OCI-LY1 (cell line): ENCODE results near the gene MANF.
A peak's percentile ranks its signal among the peaks of the same experiment; 100 is the strongest.

Experiments used
- H2AFZ ChIP-seq: fragments of 200-600 bp; sonication (generic), shearing (Covaris generic); 2 replicates; pipeline ENCODE4 v1.6.0; 2014; ENCODE audit warnings: antibody characterized with exemption, mild to moderate bottlenecking, low read length
- H3F3A ChIP-seq: fragments of 200-600 bp; sonication (generic), shearing (Covaris generic); 2 replicates; pipeline ENCODE4 v1.6.0; 2014; ENCODE audit warnings: mild to moderate bottlenecking, antibody characterized with exemption, low read length, moderate library complexity; ENCODE audit not compliant: insufficient read depth
- H3K27ac ChIP-seq: fragments of 200-600 bp; sonication (generic); 2 replicates; pipeline ENCODE4 v1.5.1; 2014; ENCODE audit warnings: low read length, mixed run types, mild to moderate bottlenecking, low read depth; ENCODE audit not compliant: poor library complexity, severe bottlenecking
- H3K27me3 ChIP-seq: fragments of 200-600 bp; sonication (generic); 2 replicates; pipeline ENCODE4 v1.6.0; 2014; ENCODE audit warnings: antibody characterized with exemption, mild to moderate bottlenecking, low read length, moderate library complexity; ENCODE audit not compliant: insufficient read depth
- H3K36me3 ChIP-seq: fragments of 200-600 bp; sonication (generic); 2 replicates; pipeline ENCODE4 v1.6.1; 2014; ENCODE audit warnings: mild to moderate bottlenecking, antibody characterized with exemption, low read length, moderate library complexity, mixed read lengths; ENCODE audit not compliant: insufficient read depth
- H3K4me1 ChIP-seq: fragments of 200-600 bp; sonication (generic); 2 replicates; pipeline ENCODE4 v1.5.1; 2014; ENCODE audit warnings: mild to moderate bottlenecking, low read length, moderate library complexity; ENCODE audit not compliant: insufficient read depth, severe bottlenecking
- H3K4me2 ChIP-seq: fragments of 200-600 bp; sonication (generic), shearing (Covaris generic); 2 replicates; pipeline ENCODE4 v1.6.1; 2014; ENCODE audit warnings: low read length
- H3K4me3 ChIP-seq: fragments of 200-600 bp; sonication (generic); 2 replicates; pipeline ENCODE4 v1.5.1; 2014; ENCODE audit warnings: low read length, low read depth, mild to moderate bottlenecking, mixed read lengths; ENCODE audit not compliant: poor library complexity, severe bottlenecking
- H3K79me2 ChIP-seq: fragments of 200-600 bp; shearing (Covaris generic); 2 replicates; pipeline ENCODE4 v1.6.1; 2016; ENCODE audit warnings: mixed run types, low read length, mixed read lengths; ENCODE audit not compliant: insufficient read depth
- H3K9ac ChIP-seq: fragments of 200-600 bp; sonication (generic), shearing (Covaris generic); 2 replicates; pipeline ENCODE4 v1.6.1; 2014; ENCODE audit warnings: mild to moderate bottlenecking, low read length, mixed read lengths
- H3K9me2 ChIP-seq: fragments of 200-600 bp; sonication (generic), shearing (Covaris generic); 2 replicates; pipeline ENCODE4 v1.6.1; 2014; ENCODE audit warnings: low read depth, mild to moderate bottlenecking, low read length, mixed read lengths
- H3K9me3 ChIP-seq: fragments of 200-600 bp; shearing (Covaris generic); 2 replicates; pipeline ENCODE4 v1.6.1; 2014; ENCODE audit warnings: low read length, mixed read lengths
- H4K20me1 ChIP-seq: fragments of 200-600 bp; sonication (generic), shearing (Covaris generic); 2 replicates; pipeline ENCODE4 v1.6.0; 2016; ENCODE audit warnings: mild to moderate bottlenecking, low read length; ENCODE audit not compliant: insufficient read depth
- EZH2 ChIP-seq: fragments of 200-600 bp; sonication (generic), shearing (Covaris generic); IDR thresholded peaks from 2 replicates; pipeline ENCODE4 v1.8.0; 2017; ENCODE audit warnings: borderline replicate concordance, mixed run types, mild to moderate bottlenecking, antibody characterized with exemption, low read length, moderate library complexity, mixed read lengths
- TF ChIP-seq, protein P1 (sequence below): fragments of 200-600 bp; sonication (generic), shearing (Covaris generic); IDR thresholded peaks from 2 replicates; pipeline ENCODE4 v1.5.1; 2017; ENCODE audit warnings: mild to moderate bottlenecking, antibody characterized with exemption, low read length, moderate library complexity, mixed read lengths

Gene MANF

GRCh38 chr3:51384726-51385473 lies at the start of gene MANF:
Gene MANF, plus strand, starts transcription at chr3:51385291. Its CDS starts 52 bp downstream, at chr3:51385343.
- Histone ChIP-seq H3K9me3 (no peaks in the 10 kb centered on the region), H3K79me2 (peaks cover 15% of the 10 kb centered on the region), H3K9me2 (no peaks in the 10 kb centered on the region), H3K9ac (peak within 1 kb of the TSS; percentile 91), H4K20me1 (no peaks in the 10 kb centered on the region), H3K4me2 (peak within 1 kb of the TSS; percentile 92), H3K36me3 (peaks cover 37% of the 10 kb centered on the region; the same call in 1 of the 2 replicates), H3K27me3 (no peaks in the 10 kb centered on the region), H2AFZ (no peak within 1 kb of the TSS), H3K27ac (peak within 1 kb of the TSS; percentile 72), H3K4me1 (peaks cover 53% of the 10 kb centered on the region), H3K4me3 (peak within 1 kb of the TSS; percentile 87), H3F3A (peaks cover 7% of the 10 kb centered on the region; the same call in 1 of the 2 replicates)
- TF ChIP-seq, protein P1, sequence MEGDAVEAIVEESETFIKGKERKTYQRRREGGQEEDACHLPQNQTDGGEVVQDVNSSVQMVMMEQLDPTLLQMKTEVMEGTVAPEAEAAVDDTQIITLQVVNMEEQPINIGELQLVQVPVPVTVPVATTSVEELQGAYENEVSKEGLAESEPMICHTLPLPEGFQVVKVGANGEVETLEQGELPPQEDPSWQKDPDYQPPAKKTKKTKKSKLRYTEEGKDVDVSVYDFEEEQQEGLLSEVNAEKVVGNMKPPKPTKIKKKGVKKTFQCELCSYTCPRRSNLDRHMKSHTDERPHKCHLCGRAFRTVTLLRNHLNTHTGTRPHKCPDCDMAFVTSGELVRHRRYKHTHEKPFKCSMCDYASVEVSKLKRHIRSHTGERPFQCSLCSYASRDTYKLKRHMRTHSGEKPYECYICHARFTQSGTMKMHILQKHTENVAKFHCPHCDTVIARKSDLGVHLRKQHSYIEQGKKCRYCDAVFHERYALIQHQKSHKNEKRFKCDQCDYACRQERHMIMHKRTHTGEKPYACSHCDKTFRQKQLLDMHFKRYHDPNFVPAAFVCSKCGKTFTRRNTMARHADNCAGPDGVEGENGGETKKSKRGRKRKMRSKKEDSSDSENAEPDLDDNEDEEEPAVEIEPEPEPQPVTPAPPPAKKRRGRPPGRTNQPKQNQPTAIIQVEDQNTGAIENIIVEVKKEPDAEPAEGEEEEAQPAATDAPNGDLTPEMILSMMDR = no peak; the same call in 1 of the 2 replicates
- no peak for TF ChIP-seq EZH2

- Histone ChIP-seq H3K4me3 (no peak overlapping the region), H3K9ac (no peak overlapping the region), H3K9me3 (no peaks in the 10 kb centered on the region), H3K4me2 (no peak overlapping the region), H3K27me3 (no peaks in the 10 kb centered on the region), H3K79me2 (no peaks in the 10 kb centered on the region), H3F3A (no peaks in the 10 kb centered on the region), H3K4me1 (no peaks in the 10 kb centered on the region), H3K36me3 (no peaks in the 10 kb centered on the region), H3K9me2 (no peaks in the 10 kb centered on the region), H2AFZ (no peak overlapping the region), H4K20me1 (no peaks in the 10 kb centered on the region), H3K27ac (no peak overlapping the region)
- TF ChIP-seq, protein P1 = no peak
- no peak for TF ChIP-seq EZH2
These were observed 48.8 kb upstream of the MANF start for GRCh38 chr3:51336261-51336660.

DNA sequence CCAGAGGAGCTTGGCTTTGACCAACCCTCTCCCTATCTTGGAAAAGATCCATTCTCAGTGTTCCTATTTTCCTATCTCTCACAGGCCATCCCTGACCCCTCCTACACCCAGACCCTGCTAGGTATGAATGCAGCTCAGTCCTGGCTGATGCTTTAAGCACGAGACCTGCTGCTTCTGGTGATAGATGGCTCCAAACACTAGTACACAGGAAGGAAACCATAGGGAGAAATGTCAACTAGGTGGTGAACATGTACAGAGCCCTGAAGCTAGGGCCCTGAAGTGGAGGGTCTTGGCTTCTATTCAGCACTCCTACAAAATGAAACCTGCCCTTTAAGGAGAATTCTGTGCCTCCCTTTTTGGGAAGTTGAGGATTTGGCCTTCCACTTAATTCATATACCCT lies 47.4 kb upstream of the MANF start:
- Histone ChIP-seq H3K9me2 (no peaks in the 10 kb centered on the region), H3K79me2 (no peaks in the 10 kb centered on the region), H3F3A (no peaks in the 10 kb centered on the region), H3K4me2 (no peak overlapping the region), H3K27me3 (no peaks in the 10 kb centered on the region), H3K4me3 (no peak overlapping the region), H3K36me3 (no peaks in the 10 kb centered on the region), H3K27ac (no peak overlapping the region), H4K20me1 (no peaks in the 10 kb centered on the region), H3K4me1 (no peaks in the 10 kb centered on the region), H3K9ac (no peak overlapping the region), H3K9me3 (no peaks in the 10 kb centered on the region), H2AFZ (no peak overlapping the region)
- TF ChIP-seq, protein P1 = no peak
- no peak for TF ChIP-seq EZH2
